DMS79 treated with DMSO at 0.1 percent for 48 hours (cell line): ENCODE data around the gene NOP53.
"Not testable (repeated sequence)": the region's sequence is repeated elsewhere in the genome, so short reads cannot be mapped to it uniquely, and the experiment has no call there.

Experiments used
- DNase-seq: peaks from one replicate; lab custom pipeline; 2025; lab: John Stamatoyannopoulos, UW

The NOP53 gene

DNA sequence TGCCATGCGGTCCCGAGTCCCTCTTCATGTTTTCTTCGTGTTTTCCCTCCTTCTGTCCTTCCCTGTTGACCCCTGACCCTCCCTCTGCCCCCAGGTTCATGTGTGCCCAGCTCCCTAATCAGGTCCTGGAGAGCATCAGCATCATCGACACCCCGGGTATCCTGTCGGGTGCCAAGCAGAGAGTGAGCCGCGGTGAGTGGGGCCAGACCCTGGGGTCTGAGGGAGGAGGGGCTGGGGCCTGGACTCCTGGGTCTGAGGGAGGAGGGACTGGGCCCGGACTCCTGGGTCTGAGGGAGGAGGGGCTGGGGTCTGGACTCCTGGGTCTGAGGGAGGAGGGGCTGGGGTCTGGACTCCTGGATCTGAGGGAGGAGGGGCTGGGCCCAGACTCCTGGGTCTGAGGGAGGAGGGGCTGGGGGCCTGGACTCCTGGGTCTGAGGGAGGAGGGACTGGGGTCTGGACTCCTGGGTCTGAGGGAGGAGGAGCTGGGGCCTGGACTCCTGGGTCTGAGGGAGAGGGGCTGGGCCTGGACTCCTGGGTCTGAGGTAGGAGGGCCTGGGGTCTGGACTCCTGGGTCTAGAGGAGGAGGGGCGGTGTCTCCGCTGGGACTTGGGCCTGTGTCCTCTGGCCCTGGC is 26.8 kb upstream of the NOP53 start:
- DNase-seq, result not testable (repeated sequence)

DNA sequence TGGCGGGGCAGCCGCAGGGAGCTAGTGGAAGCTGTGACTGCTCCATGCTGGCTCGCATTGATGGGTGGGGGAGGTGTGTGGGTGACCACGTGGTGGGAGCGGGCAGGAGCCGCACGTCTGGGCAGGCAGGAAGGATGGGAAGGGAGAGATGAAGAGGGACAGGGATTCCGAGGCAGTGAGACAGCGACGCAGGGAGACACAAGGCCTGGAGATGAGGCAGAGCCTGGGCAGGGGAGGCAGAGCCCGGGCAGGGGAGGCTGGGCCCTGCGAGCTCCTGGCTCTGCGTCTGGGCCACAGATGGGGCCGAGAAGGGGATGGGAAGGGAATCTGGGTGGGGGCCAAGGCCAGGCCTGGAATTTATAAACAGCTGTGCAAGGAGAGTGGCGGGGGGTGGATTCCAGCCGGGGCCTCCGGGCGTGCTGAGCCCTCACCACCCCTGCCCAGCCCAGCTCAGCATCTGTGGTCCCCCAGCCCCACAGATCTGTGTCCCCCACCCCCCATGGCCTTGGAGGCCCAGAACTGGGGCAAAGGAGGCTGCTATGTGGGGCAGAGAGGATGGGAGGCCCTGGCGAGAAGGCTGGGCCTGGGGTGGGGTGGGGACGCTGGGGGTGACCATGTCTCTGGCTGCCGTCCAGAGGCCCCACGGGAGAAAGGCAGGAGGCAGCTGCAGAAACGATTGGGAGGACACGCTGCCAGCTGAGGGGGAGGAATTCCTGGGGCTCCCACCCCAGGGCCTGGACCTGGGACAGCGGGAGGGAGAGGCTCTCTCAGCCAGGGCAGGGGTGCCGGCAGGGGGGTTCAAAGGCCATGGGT is 26.1 kb upstream of the NOP53 start:
- no peak for DNase-seq

DNA sequence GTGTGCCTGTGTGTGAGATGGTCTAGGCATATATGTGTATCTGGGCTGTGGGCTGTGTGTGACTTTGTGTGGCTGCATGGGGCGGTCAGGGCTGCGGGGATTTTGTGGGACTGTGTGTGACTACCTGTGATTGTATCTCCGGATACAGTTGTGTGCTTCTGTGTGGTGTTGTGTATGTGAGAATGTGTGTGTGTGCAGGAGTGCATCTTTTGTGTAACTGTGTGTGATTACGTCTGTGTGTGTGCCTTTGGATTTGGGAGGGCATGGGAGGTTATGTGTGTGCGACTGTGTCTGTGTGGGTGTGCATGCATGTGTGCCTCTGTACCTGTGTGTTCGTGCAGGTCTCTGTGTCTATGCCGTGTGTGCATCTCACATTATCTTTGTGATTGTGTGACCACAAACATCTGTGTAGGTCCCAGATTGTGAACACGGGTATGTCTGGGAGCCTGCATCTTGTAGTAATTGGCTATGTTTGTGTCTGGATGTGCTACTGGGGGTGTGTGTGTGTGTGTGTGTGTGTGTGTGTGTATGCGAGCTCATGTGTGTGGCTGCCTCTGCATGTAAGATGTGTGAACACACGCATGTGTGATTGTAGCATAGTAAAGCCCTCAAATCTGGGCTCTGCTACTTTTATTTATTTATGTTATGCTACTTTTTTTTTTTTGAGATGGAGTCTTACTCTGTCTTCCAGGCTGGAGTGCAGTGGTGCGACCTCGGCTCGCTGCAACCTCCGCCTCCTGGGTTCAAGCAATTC is 24.5 kb upstream of the NOP53 start:
- DNase-seq, result no peak

DNA sequence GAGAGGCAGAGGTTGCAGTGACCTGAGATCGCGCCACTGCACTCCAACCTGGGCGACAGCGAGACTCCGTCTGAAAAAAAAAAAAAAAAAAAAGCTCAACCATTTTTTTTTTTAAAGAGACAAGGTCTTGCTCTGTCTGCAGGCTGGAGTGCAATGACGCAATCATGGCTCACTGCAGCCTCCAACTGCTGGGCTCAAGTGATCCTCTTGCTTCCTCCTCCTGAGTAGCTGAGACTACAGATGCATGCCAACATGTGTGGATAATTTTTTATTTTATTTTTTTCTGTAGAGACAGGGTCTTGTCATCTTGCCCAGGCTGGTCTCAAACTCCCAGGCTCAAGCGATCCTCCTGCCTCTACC is 21.8 kb upstream of the NOP53 start:
- DNase-seq, result peak; percentile 43

DNA sequence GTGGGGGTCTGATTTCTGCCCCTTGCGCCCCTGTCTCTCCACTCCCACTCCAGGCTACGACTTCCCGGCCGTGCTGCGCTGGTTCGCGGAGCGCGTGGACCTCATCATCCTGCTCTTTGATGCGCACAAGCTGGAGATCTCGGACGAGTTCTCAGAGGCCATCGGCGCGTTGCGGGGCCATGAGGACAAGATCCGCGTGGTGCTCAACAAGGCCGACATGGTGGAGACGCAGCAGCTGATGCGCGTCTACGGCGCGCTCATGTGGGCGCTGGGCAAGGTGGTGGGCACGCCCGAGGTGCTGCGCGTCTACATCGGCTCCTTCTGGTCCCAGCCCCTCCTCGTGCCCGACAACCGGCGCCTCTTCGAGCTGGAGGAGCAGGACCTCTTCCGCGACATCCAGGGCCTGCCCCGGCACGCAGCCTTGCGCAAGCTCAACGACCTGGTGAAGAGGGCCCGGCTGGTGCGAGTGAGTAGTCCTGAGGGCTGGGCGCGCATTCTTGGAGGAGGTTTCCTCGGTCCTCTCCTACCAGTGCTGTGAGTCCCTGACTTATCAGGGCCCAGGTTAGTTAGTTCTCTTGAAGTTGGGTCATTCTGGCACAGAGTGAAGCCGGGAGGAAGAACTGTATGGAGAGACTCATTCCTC is 19.5 kb upstream of the NOP53 start:
- DNase-seq, result peak; percentile 47

DNA sequence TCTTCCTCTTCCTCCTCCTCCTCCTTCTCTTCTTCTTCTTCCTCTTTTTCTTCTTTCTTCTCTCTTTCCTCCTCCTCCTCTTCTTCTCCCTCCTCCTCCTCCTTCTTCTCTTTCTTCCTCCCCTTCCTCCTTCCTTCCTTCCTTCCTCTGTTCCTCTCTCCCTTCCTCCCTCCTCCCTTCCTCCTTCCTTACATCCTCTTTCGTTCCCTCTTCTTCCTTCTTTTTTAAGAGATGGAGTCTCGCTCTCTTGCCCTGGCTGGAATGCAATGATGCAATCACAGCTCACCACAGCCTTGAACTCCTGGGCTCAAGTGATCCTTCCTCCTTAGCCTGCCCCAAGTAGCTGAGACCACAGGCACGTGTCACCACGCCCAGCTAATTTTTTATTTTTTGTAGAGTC is 18.9 kb upstream of the NOP53 start:
- DNase-seq, result no peak

DNA sequence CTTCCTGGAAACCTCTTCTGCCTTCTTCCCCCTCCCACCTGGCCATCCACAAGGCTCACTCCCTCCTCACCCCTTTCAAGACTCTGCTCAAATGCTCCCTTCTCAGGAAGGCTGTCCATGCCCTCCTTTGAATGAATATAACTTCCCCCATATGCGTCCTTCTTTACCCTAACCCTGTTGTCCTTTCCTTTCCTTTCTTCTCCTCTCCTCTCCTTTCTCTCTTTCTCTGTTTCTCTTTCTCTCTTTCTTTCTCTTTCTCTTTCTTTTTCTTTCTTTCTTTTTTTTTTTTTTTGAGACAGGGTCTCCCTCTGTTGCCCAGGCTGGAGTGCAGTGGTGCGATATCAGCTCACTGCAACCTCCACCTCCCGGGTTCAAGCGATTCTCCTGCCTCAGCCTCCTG is 17.1 kb upstream of the NOP53 start:
- DNase-seq, result not testable (repeated sequence)

DNA sequence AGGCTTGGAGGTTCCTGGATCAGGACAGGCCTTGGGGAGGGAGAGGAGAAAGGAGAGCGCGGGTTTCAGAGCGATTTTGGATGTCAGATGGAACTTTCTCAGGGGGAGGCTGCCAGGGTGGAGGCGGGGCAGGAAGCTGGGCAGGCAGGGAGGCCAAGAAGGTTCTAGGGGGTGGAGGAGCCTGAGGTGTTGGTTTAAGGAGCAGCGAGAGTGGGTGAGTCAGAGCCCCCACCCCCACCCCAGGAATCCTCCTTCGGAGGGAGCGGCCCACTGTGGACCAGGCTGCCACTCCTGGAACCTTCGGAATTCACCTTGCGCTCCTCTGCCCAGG is 15.9 kb upstream of the NOP53 start:
- DNase-seq, result no peak

DNA sequence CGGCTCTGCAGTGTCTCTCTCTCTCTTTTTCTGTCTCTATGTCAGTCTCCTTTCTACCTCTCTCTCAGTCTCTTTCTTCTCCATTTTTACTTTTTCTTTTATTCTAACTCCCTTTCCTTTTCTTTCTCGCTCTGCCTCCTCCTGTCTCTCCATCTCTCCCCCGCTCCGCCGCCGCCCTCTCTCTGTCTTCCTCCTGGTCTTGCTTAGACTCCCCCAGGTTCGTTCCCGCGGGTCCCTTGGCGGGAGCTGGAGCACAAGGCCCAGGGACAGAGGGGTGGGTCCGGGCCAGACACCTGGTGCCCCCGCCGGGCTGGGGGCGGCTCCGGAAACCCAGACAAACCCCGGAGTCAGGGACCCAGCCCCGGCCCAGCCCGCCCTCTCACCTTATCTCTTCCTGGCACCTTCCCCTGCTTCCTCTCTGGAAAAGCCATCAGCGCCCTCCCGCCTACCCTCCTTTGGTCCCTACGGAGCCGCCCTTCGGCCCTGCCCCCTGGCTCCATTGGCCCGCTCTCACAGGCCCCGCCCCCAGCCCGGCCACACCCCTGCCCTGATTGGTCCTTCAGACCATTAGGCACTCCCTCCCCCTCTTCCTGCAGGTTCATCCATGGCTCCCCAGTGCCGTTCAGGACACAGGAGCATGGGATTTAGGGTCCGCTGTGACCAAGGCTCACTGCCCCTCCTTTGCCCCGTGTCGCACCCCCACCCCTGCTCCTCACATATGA is 15.4 kb upstream of the NOP53 start:
- no peak for DNase-seq

DNA sequence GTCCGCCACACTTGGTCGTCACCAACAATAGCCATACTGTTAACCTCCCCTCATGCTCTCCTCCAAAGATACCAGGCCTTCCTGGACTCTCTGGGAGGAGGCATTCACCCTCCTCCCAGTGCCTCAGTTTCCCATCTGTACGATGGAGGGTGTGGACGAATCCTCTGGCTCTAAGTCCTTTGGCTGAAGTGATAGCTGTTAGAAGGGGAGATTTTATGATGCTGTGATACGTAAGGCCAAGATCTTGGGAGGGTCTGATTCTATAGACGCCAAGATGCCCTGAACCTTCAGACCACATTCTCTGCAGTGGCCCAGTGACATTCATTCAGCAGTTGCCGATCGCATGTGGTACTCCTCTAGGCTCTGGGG is 14.8 kb upstream of the NOP53 start:
- no peak for DNase-seq

DNA sequence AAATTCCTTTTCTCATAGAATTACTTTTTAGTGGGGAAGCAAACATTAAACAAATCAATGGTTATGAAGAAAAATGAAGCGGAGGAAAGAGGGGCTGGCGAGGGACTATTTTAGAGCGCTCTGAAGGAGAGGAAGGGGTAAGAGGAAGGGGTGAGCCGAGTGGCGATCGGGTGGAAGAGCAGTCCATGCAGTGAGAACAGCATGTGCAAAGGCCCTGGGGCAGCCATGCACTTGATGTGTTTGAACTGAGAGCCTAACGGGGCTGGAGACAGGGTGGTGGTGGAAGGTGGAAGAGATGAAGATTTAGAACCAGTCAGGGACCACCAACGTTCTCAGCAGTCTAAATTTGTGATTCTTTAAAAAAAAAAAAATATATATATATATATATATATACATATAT is 14.4 kb upstream of the NOP53 start:
- DNase-seq, result no peak

DNA sequence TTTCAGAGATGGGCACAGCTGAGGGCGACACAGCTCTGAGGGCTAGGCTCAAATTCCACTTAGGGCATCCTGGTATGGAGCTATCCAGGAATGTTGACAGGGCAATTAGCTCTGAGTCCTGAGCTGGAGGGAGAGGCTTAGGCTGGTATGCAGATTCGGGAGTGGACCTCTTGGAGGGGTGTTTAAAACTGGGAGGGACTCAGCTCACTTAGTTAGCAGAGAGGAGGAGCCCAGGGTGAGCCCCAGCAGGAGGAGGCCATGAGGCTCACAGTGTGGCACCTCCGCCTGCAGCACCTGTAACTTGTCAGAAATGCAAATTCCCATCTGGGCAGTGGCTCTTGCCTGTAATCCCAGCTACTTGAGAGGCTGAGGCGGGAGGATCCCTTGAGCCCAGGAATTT is 10.2 kb upstream of the NOP53 start:
- DNase-seq, result no peak

DNA sequence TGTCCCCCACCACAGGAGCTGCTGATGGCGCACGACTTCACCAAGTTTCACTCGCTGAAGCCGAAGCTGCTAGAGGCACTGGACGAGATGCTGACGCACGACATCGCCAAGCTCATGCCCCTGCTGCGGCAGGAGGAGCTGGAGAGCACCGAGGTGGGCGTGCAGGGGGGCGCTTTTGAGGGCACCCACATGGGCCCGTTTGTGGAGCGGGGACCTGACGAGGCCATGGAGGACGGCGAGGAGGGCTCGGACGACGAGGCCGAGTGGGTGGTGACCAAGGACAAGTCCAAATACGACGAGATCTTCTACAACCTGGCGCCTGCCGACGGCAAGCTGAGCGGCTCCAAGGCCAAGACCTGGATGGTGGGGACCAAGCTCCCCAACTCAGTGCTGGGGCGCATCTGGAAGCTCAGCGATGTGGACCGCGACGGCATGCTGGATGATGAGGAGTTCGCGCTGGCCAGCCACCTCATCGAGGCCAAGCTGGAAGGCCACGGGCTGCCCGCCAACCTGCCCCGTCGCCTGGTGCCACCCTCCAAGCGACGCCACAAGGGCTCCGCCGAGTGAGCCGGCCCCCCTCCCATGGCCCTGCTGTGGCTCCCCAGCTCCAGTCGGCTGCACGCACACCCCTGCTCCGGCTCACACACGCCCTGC is 4.4 kb upstream of the NOP53 start:
- no peak for DNase-seq

DNA sequence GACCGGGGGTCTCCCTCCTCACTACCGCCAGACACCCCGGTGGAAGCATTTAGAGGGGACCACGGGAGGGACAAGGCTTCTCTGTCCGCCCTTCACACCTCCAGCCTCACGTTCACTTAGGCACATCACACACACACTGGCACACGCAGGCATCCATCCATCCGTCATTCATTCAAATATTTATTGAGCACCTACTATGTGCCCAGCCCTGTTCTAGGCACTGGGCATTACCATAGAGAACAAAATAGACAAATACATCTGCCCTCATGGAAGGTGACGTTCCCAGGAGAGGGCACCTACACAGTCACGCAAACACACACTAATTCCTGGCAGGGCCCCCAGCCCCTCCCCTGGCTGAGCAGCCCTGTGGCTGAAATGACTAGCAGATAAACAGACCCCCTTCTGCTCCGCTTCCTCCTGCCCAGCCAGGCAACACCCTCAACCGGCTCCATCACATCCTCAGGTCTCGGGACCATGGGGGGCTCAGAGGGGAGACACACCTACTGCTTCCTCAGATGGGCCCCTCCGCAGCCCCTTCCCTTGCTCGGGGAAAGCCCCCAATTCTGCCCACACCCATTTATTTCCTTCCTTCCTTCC is 3.7 kb upstream of the NOP53 start:
- no peak for DNase-seq

DNA sequence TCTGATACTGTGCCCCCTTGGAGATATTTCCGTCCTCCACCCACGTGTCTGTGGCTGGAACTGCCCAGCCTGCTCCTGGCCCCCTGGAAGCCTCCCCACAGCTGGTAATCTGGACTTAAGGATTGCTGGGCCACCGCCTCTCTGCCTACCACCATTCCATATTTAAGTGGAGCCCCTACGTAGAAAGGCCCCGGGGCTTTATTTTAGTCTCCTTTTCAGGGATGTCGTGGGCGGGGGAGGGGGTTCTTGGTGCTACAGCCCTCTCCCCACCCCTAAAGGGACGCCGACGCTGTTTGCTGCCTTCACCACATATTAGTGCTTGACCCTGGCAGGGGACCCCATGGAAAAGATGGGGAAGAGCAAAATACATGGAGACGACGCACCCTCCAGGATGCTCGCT is 2.7 kb upstream of the NOP53 start:
- no peak for DNase-seq

DNA sequence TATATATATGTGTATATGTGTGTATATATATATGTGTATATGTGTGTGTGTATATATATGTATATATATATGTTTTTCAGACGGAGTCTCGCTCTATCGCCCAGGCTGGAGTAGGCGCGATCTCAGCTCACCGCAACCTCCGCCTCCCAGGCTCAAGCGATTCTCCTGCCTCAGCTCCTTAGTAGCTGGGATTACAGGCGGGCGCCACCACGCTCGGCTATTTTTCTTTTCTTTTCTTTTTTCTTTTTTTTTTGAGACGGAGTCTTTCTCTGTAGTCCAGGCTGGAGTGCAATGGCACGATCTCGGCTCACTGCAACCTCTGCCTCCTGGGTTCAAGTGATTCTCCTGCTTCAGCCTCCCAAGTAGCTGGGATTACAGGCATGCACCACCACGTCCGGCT is 783 bp downstream of the NOP53 start:
- not testable (repeated sequence) for DNase-seq

DNA sequence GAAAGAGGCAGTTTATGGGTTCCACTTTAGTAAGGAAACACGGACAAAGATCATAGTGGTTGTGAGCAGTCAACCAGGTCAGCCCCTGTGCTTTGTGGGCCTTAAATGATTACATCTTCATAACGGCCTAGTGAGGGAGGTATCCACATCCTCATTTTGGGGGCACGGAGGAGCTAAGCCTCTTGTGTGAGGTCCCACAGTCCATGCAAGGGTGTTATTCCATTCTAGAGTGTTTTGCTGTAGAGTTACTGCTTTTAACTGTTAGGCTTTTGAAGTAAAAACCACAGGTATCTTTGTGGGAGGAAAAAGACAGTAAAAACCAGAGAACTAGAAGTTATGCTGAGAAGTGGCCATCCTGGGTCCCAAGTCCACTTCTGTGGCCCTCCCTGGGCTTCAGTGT is 4.0 kb downstream of the NOP53 start:
- no peak for DNase-seq

DNA sequence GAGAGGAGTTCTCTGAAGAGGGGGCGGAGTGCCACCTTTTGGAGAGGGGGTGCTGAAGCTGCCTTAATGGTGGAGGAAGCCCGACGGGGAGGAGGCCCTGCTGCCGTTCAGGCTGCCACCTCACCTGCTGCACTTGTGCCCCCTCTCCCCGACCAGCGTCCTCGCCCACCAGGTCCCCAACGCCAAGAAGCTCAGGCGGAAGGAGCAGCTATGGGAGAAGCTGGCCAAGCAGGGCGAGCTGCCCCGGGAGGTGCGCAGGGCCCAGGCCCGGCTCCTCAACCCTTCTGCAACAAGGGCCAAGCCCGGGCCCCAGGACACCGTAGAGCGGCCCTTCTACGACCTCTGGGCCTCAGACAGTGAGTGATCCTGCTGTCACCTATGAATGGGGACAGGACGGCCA is 5.4 kb downstream of the NOP53 start:
- no peak for DNase-seq

DNA sequence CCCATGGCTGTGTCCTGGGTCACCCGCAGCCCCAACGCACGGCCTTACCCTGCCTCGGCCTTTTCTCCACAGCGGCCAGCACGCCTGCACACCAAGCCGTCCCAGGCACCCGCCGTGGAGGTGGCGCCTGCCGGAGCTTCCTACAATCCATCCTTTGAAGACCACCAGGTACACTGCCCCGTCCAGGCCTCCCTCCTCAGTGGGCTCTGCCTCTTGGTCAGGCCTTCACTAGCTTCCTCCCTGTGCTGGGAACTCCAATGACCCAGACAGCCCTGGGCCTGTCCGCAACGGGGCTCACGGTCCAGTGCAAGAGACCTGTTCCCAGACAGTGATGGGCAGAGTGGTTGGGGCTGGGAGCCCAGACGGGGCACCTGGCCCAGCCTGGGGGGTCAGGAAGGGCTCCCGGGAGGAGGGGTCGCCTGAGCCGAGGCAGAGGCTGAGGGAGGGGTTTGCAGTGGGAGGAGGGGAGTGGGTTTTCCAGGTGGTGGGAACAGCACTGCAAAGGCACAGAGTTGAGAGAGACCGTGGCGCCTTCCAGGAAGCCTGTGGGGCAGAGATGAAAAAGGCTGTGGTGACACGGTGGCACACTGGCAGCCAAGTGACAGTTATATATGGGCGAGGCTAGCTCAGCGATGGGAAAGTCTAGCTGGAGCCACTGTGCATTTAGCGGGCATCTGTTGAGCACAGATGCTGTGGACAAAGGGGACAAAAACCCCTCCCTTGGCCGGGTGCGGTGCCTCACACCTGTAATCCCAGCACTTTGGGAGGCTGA is 7.3 kb downstream of the NOP53 start:
- DNase-seq, result no peak

DNA sequence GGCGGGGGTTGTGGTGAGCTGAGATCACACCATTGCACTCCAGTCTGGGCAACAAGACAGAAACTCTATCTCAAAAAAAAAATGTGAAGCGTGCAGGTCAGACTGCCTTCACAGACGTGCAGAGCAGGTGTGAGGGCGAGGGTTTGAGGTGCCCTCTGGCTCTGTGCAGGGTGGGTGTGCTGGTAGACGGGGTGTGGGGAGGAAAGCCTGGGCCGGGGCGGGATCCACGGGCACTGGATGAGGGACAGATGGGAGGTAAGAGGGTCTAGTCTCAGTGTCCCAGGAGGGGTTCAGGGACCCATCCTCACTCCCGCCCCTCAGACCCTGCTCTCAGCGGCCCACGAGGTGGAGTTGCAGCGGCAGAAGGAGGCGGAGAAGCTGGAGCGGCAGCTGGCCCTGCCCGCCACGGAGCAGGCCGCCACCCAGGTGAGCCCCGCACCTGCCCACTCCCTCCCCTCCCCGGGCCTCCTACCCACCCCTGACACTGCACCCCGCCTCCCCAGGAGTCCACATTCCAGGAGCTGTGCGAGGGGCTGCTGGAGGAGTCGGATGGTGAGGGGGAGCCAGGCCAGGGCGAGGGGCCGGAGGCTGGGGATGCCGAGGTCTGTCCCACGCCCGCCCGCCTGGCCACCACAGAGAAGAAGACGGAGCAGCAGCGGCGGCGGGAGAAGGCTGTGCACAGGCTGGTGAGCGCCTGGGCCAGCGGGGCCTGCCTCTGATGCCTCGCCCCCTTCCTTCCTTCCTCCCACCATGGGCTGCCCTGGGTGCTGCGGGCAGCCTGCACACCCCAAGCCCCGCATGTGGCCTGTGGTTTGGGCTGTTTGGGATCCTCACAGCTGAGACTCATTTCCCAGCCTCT is 9.1 kb downstream of the NOP53 start:
- no peak for DNase-seq
